Measurements from ENCODE around the gene DOCK6.
"Not testable (repeated sequence)": the region's sequence is repeated elsewhere in the genome, so short reads cannot be mapped to it uniquely, and the experiment has no call there.

The DOCK6 gene

DNA sequence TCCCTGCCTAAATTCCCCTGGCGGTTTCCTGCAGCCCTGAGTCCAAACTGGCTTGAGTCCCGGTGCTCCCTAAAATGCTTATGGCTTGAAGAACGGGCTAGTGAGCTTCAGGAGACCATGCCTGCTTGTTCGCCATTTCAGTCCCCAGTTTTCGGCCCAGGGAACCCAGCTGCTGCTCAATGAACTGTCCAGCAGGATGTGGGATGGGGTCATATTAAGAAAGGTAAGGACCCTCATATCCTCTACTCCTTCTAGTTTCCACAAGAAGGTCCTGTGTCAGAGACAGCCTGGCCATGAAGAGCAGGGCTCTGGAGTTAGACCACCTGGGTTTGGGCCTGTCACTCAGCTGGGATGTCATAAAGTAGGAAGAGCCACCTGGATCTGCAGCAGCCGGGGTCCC is 89.7 kb downstream of the DOCK6 start:
- no peak for DNase-seq (ENCODE audit: low read depth)

DNA sequence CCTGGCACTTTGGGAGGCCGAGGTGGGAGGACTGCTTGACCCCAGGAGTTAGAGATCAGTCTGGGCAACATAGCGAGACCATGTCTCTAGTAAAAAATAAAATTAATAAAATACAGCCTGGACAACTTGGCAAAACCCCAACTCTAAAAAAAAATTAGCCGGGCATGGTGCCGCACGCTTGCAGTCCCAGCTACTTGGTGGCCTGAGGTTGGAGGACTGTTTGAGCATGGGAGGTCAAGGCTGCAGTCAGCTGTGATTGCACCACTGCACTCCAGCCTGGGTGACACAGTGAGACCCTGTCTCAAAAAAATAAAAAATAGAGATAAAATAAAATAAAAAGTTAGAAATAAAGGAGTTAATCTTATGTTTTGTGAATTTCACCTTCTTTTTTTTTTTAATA is 91.2 kb downstream of the DOCK6 start:
- DNase-seq (ENCODE audit: low read depth), result no peak

GRCh38 chr19:11169896-11170678 is 92.2 kb downstream of the DOCK6 start:
- no peak for DNase-seq (ENCODE audit: low read depth)

GRCh38 chr19:11168568-11168967 is 93.8 kb downstream of the DOCK6 start:
- no peak for DNase-seq (ENCODE audit: low read depth)

DNA sequence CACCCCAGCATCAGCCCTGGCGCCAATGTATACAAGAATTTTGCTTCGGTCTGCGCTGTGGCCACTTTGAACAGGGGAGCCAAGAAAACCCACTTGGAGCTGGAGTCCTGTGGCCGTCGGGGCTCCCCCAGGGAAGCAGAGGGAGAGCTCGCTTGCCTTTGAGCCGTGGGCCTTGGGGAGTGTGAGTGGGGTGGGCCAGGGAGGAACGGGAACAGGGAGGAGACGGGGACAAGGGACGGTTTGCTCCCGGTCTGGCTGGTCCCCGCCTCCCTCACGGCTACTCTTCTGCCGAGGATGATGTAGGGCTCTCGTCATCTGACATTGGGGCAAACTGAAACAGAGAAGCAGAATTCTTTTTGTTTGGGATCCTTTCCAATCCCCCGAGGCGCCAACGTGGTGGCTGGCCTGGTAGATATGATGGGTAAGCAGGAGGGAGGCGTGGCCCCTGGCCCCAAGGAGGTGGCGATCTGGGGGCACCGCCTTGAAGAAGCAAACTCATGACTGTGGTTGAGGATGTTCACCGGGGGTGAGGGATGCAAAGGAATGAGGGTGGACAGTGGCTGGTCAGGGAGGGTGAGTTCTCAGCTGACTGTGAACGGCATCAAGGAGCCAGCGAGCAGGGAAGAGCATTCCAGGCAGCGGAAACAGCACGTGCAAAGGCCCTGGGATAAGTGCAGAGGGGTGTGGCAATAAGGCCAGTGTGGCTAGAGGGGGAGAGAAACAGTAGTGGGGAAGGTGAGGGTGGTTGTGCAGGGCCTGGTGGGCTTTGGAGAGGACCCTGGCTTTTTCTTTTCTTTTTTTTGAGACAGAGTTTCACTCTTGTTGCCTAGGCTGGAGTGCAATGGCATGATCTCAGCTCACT is 95.8 kb downstream of the DOCK6 start:
- no peak for DNase-seq (ENCODE audit: low read depth)

GRCh38 chr19:11165486-11166030 is 96.8 kb downstream of the DOCK6 start:
- no peak for DNase-seq (ENCODE audit: low read depth)

GRCh38 chr19:11164879-11165406 is 97.4 kb downstream of the DOCK6 start:
- no peak for DNase-seq (ENCODE audit: low read depth)

DNA sequence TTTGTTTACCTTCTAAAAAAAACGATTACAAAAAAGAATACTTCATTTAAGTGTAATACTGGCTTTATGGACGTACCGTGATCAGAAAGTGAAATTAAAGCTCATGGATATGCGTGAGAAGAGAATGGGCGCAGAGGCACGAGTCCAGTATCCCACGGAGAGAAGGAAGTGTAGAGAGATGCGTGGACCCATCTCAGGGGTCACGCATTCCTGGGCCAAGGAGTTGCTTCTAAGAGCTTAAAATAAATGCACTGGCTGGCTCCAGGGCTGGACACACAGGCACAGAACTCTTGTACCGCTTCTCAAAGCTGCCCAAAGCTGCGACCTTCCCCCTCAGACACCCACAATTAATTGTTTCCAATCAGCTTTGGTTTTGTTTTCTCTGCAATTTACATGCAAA is 98.0 kb downstream of the DOCK6 start:
- DNase-seq (ENCODE audit: low read depth), result no peak

GRCh38 chr19:11160440-11160768 is 101.9 kb downstream of the DOCK6 start:
- DNase-seq (ENCODE audit: low read depth), result not testable (repeated sequence)

DNA sequence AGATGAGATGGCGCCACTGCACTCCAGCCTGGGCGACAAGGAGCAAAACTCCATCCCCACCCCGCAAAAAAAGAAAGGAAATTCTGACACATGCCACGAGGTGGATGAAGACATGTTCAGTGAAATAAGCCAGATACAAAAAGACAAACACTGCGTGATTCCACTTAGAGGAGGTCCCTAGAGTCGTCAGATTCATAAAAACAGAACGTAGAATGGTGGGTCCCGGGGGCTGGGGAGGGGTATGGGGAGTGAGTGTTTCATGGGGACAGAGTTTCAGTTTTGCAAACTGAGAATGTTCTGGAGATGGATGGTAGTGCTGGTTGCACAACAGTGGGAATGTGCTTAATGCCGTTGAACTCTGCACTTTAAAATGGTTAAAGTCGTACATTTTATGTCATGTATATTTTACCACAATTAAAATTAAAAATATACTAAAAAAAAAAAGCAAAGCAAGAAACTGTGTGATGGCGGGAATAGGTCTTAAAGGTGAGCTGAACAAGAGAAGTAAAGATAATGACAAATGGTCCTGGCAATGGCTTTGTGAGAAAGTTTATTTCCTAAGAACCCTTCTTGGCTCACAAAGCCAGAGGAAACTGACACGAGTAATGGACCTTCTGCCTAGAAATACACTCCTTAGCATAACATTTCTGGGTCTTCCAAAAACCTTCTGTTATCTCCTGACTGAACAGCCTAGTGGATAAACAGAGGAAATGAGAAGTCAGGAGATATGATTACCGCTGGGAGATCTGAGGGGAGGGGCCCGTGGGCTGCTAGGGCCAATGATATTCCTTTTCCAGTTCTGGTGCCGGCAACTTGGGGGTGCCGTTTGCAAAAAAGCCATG is 102.5 kb downstream of the DOCK6 start:
- DNase-seq (ENCODE audit: low read depth), result no peak

DNA sequence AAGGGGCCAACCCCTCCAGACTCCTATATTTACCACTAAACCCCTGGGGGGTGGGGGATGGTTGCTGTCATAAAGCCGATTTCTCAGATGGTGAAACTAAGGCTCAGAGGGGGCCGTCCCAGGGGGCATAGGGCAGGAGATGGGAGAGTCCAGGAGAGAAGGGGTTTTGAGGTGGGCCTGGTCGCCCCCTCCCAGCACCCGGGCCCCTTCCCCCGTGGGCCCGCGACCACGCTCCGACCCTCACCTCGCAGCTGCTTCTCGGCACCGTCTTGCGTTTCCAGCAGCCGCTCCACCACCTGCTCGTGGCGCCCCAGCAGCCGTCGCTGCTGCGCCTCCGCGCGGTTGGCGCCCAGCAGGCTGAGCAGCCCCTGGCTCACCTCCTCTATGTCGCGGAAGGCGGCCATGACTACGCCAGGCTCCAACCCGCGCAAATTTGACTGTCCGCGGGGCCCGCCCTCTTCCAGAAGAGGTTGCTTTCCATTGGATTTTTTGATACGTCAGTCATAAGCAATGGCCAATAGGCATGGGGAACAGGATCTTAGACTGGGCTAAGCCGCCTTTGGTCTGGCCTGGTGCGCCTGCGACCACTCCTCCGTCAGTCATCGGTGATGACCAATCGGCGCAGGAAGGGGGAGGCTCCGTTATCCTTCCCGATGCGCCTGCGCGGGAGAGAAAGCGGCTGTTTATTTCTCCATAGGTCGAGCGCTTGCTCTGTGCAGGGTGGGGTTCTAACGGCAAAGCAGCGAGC is 106.8 kb downstream of the DOCK6 start, which contains the start of gene SPC24:
Gene SPC24, minus strand, starts transcription at position 410 of the 748 bp plus-strand sequence. Its CDS starts 6 bp downstream, at position 404.
- DNase-seq (ENCODE audit: low read depth), result peak; percentile 87

DNA sequence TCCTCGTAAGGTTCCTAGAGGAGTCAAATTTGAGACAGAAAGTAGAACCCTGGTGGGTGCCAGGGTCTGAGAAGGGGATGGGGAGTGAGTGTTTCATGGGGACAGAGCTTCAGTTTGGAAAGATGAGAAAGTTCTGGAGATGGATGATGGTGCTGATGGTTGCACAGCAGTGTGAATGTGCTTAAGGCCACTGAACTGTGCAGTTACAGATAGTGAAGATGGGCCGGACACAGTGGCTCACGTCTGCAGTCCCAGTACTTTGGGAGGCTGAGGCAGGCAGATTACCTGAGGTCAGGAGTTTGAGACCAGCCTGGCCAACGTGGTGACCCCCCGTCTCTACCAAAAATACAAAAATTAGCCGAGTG is 107.7 kb downstream of the DOCK6 start:
- no peak for DNase-seq (ENCODE audit: low read depth)

DNA sequence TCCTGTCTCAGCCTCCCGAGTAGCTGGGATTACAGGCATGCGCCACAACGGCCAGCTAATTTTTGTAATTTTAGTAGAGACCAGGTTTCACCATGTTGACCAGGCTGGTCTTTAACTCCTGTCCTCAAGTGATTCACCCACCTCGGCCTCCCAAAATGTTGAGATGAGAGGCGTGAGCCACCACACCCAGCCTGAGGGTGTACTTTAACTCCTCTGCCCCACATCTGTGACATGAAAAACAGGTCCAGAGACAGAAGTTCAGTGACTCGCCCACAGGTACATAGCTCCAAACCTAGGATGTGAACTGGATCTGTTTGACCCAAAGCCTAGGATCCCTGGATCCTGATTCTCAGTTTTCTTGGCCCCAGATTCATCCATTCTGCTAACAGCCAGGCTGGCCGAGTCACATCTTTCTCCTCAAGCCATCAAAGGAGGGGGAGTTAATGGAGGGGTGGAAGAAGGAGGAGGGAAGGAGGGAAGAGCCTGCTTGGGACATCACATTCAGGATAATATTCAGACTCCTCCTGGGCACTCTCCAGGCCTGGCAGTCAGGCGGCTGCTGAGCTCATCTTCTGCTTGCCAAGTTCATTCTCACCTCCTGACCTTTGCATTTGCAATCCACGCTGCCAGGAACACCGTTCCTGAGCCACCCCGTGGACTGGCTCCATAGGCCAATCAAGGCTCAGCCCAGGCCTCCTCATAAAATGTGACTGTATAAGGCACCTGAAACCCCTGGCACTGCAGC is 109.8 kb downstream of the DOCK6 start:
- no peak for DNase-seq (ENCODE audit: low read depth)

DNA sequence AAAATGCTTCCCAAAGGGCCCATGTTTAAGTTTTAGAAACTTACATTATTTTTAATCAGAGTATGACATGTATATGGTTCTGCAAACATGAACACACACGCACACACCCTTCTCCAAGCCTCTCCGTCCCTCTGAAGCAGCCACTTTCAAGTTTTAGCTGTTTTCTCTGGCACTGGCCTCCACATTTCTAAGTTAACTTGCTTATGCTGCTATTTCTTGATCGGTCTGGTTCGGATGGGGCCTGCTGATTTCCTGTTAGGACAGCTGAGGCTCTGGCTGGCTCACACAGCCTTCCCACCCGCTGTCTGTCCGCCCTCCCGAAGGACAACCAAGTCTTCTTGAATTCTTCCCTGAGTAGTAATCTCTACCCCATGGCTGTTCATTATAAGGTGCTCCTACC is 111.1 kb downstream of the DOCK6 start:
- no peak for DNase-seq (ENCODE audit: low read depth)

Data from stimulated activated CD8-positive, alpha-beta memory T cell treated with anti-CD3 and anti-CD28 coated beads, Interleukin-4, amount 100 ng/mL, for 24 hours (primary cell).